Stimulated activated CD8-positive, alpha-beta memory T cell treated with anti-CD3 and anti-CD28 coated beads, Interleukin-7, amount 100 ng/mL, for 48 hours (primary cell): ENCODE results near the gene REST.

ENCODE experiments used
- DNase-seq, 2 donors: peaks; one replicate each; pipeline ENCODE4 v3.0.0-alpha.2; 2020; ENCODE audit warnings: low read depth in 1 of 2; ENCODE audit errors: extremely low read depth in 1 of 2

Gene REST

GRCh38 chr4:56973336-56973735 is 65.6 kb downstream of the REST start:
- no peak for DNase-seq

GRCh38 chr4:56976283-56976836 is 68.7 kb downstream of the REST start:
- DNase-seq, result no peak

- DNase-seq, result peak in 1 of 2 donors; percentile 13
Observed at GRCh38 chr4:56976837-56977320, 69.2 kb downstream of the REST start.

GRCh38 chr4:56977321-56978012 is 69.8 kb downstream of the REST start, which contains the start of gene NOA1:
Gene NOA1 (minus strand): TSS chr4:56977606. CDS start chr4:56977585, 21 bp downstream.
- peak; percentile 94 for DNase-seq

- peak; percentile 79 to 95 for DNase-seq
Observed at GRCh38 chr4:56978750-56979303, 71.1 kb downstream of the REST start, which contains the start of gene POLR2B. Gene POLR2B (plus strand): TSS chr4:56978896. CDS start chr4:56978986, 90 bp downstream.

- DNase-seq, result peak in 1 of 2 donors; percentile 50
Observed at GRCh38 chr4:56979421-56980072, 71.8 kb downstream of the REST start.

GRCh38 chr4:56981795-56982201 is 74.1 kb downstream of the REST start:
- DNase-seq, result no peak

GRCh38 chr4:56986192-56986591 is 78.5 kb downstream of the REST start:
- no peak for DNase-seq

- no peak for DNase-seq
Observed at GRCh38 chr4:56986952-56987351, 79.3 kb downstream of the REST start.

GRCh38 chr4:56990109-56990905 is 82.6 kb downstream of the REST start:
- DNase-seq, result no peak

GRCh38 chr4:56995525-56995924 is 87.8 kb downstream of the REST start:
- DNase-seq, result no peak

GRCh38 chr4:56999751-57000150 is 92.1 kb downstream of the REST start:
- DNase-seq, result no peak

GRCh38 chr4:57013543-57014120 is 105.9 kb downstream of the REST start:
- no peak for DNase-seq
